GM18868 (cell line): ENCODE data around the gene SIK1.

Source experiments
- ATAC-seq: cut with Tn5 transposase; IDR thresholded peaks from one replicate; pipeline ENCODE4 v1.9.1; 2021; ENCODE audit warnings: mild to moderate bottlenecking, moderate library complexity; ENCODE audit not compliant: unreplicated experiment

Gene SIK1

GRCh38 chr21:43369124-43369523, 57.8 kb downstream of the SIK1 start:
- ATAC-seq: no peak

DNA sequence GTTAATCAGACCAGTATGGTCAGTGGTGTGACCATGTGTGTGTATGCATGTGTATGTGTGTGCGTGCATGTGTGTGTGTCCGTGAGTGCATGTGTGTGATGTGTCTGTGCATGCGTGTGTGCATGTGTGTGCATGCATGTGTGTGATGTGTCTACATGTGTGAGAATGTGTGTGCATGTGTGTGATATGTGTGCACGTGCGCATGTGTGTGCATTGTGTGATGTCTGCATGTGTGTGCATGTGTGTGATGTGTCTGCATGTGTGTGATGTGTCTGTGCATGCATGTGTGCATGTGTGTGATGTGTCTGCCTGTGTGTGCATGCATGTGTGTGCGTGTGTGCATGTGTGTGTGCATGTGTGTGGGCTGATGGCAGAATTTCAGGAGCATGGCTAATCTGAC, 58.2 kb downstream of the SIK1 start:
- ATAC-seq: no peak

DNA sequence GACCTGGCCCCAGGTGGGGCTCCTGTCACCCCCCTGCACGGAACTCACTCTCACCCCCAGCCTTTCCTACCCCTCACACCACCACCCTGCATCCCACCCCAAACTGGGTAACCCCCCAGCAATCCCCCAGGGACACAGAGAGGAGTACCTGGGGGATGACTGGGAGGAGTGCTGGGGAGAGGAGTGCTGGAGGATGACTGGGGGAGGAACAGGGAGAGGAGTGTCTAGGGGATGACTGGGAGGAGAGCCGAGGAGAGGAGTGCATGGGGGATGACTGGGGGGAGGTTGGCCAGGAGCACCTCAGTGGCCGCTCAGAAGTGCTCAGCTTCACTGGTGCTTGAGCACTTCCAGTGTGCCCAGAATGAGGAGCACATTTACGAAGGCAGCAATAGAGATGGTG, 59.1 kb downstream of the SIK1 start:
- no peak for ATAC-seq

- no peak for ATAC-seq
Observed at GRCh38 chr21:43367296-43367695, 59.6 kb downstream of the SIK1 start.

GRCh38 chr21:43366656-43367055, 60.3 kb downstream of the SIK1 start:
- no peak for ATAC-seq

DNA sequence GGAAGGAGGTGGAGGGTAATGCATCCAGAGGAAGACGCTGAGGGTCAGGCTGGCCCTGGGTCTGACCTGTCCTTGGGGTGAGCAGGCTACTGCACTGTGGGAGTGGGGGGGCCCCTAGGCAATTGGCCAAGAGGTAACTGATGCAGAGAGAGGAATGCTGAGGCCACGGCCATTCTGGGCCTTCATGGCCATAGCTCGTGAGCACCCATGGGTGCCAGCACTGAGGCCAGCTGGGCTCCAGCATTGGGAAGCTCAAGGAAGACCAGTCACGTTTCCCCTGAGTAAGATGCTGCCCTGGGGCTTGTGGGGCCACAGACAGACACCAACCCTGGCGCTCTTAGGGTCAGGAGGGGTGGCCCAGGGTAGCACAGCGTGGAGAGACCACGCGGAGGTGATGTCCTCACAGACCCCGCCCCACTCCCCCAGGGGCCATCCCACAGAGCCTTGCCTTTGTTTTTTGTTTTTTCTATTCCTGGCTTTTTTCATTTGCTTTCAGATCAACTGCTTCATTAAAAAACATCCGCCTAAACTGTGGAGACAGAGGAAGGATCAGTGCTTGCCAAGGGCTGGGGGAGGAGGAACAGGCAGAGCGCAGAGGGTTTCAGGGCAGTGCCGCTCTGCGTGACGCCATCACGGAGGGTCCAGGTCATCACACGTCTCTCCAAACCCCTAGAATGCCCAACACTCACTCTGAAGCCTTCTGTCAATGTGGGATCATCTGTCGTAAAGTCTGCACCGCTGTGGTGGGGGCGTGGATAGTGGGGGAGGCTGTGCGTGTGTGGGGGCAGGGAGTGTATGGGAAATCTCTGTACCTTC, 61.1 kb downstream of the SIK1 start:
- ATAC-seq: no peak

DNA sequence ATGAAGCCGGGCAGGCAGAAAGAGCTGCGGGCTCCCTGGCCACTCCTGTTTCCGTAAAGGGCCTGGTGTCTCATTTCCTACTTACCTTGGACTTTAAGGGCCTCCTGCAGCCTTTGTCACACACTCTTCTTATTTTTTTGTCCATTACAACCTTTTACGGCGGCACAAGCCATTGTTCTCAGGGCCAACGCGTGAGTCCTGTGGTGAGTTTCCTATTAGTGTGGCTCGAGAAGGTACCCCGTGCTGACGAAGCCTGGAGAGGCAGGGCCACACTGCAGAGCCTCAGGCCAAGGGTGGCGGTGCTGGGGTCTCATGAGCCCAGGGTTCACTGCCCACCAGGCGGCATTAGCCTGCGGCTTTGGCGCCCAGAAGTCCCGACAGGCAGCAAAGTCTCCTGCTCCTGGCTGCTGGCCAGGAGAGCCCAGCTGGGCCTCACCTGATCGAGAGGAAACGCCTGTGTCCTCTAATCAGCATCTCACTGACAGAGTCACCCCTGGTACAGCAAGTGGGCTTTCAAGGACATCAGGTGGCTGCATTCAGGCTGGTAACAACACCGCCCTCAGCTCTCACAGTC, 62.0 kb downstream of the SIK1 start:
- no peak for ATAC-seq
